ENCODE data around the gene RASIP1.

GRCh38 chr19:48676487-48676886, 63.9 kb downstream of the RASIP1 start:
- no peak for TF ChIP-seq EP300 (IDR thresholded peaks at IDR 0.05; ENCODE audit: low read depth)
- TF ChIP-seq, protein P1, sequence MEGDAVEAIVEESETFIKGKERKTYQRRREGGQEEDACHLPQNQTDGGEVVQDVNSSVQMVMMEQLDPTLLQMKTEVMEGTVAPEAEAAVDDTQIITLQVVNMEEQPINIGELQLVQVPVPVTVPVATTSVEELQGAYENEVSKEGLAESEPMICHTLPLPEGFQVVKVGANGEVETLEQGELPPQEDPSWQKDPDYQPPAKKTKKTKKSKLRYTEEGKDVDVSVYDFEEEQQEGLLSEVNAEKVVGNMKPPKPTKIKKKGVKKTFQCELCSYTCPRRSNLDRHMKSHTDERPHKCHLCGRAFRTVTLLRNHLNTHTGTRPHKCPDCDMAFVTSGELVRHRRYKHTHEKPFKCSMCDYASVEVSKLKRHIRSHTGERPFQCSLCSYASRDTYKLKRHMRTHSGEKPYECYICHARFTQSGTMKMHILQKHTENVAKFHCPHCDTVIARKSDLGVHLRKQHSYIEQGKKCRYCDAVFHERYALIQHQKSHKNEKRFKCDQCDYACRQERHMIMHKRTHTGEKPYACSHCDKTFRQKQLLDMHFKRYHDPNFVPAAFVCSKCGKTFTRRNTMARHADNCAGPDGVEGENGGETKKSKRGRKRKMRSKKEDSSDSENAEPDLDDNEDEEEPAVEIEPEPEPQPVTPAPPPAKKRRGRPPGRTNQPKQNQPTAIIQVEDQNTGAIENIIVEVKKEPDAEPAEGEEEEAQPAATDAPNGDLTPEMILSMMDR (IDR thresholded peaks at IDR 0.05): no peak

Measured in transverse colon (tissue), 3 donors.